Measurements from ENCODE around the gene STX4. TPM values are rescaled to one million over a fixed set of nuclear protein-coding genes. Genes with fewer than 3 reads are reported as not detected.

The STX4 gene
- total RNA-seq, 4 donors from 2014 or later, result 45.7 to 70.7 (median 55.6) TPM

- TF ChIP-seq, protein P1, sequence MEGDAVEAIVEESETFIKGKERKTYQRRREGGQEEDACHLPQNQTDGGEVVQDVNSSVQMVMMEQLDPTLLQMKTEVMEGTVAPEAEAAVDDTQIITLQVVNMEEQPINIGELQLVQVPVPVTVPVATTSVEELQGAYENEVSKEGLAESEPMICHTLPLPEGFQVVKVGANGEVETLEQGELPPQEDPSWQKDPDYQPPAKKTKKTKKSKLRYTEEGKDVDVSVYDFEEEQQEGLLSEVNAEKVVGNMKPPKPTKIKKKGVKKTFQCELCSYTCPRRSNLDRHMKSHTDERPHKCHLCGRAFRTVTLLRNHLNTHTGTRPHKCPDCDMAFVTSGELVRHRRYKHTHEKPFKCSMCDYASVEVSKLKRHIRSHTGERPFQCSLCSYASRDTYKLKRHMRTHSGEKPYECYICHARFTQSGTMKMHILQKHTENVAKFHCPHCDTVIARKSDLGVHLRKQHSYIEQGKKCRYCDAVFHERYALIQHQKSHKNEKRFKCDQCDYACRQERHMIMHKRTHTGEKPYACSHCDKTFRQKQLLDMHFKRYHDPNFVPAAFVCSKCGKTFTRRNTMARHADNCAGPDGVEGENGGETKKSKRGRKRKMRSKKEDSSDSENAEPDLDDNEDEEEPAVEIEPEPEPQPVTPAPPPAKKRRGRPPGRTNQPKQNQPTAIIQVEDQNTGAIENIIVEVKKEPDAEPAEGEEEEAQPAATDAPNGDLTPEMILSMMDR (IDR thresholded peaks at IDR 0.05; ENCODE audit: low read depth), result no peak
Observed at GRCh38 chr16:31055613-31056012, 22.3 kb downstream of the STX4 start.

DNA sequence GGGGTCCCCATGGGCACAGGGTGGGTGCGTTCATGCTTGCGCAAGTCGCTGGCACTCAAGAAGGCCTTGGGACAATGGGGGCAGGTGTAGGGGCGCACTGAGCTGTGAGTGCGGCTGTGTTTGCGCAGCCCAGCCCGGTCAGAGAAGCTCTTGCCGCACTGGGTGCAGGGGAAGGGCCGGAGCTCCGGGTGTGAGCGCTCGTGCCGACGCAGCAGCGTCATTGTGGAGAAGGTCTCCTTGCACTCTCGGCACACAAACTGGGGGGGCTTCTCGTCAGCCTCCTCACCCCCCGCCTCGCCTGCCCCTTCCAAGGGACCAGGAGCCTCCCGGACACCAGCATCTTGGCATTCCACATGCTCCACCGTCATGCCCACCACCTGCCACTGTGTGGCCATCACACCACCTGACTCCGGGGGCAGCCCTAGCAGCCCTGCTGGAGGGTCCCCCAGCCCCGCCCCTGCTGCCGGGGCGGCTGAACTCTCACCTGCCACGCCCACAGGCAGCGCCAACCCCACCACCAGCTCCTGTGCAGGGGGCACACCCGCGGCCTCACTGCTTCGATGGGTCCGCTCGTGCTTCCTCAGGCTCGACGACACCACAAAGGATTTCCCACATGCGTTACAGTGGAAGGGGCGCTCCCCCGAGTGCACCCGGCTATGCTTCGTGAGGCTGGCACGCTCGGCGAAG is 27.9 kb downstream of the STX4 start:
- TF ChIP-seq, protein P1 (IDR thresholded peaks at IDR 0.05; ENCODE audit: low read depth), result no peak

DNA sequence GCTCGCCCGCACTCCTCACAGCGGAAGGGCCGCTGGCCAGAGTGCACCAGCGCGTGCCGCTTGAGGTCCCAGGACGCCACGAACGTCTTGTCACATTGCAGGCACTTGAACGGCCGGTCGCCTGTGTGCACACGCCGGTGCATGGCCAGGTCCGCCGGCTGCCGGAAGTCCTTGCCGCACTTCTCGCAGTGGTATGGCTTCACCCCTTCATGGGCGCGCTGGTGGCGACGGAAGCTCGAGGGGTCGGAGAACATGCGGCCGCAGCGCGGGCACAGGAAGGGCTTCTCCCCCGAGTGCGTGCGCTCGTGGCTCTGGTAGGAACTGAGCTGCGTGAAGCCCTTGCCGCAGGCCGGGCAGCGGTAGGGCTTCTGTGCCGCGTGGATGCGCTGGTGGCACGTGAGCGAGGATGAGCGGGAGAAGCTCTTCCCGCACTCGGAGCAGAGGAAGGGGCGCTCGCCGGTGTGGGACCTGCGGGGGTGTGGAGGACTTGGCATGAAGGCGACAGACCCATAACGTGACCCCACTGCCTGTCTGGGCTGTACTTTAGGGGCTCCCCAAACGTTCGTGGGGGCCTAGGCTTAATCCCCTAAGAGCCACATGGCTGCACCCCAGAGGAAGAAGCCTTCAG is 28.6 kb downstream of the STX4 start:
- TF ChIP-seq, protein P1 (IDR thresholded peaks at IDR 0.05; ENCODE audit: low read depth), result no peak

DNA sequence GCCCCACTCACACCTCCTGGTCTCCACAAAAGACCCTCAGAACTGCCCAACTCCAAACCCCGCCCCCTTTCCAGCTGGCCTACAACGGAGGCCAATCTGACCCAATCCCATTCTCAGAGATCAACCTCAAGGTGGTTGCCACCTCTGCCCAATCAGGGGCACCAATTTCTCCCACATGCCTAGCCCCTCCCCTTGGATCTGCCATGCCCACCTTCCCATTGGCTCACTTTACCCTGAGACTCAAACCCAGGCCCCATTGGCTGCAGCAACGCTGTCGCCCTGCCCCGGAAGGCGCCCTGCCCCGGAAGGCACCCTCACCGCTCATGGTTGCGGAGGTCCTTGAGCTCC is 30.1 kb downstream of the STX4 start:
- TF ChIP-seq, protein P1 (IDR thresholded peaks at IDR 0.05; ENCODE audit: low read depth), result no peak

- TF ChIP-seq, protein P1 (IDR thresholded peaks at IDR 0.05; ENCODE audit: low read depth), result no peak
Observed at GRCh38 chr16:31063843-31064611, 30.7 kb downstream of the STX4 start.

GRCh38 chr16:31064882-31065461 is 31.6 kb downstream of the STX4 start:
- TF ChIP-seq, protein P1 (IDR thresholded peaks at IDR 0.05; ENCODE audit: low read depth), result no peak

DNA sequence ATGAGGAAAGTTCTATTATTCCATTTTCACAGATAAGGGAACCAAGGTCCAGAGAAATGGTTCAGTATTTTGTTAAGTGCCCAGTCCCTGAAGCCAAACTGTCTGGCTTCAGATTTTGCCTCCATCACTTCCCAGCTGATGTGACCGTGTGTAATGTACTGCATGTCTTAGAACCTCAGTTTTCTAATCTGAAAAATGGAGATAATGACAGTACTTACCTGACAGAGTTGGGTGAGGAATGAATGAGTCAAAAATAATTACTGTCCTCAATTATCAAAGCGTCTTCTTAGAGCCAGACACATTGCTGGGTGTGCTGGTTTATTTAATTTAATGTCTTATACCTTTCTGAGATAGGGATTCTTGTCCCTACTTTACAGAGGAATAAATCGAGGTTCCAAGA is 34.0 kb downstream of the STX4 start:
- TF ChIP-seq, protein P1 (IDR thresholded peaks at IDR 0.05; ENCODE audit: low read depth), result no peak

Measured in subcutaneous adipose tissue (tissue), 4 donors.